H9 (cell line): Measurements from ENCODE around the gene IL31. TPM values are rescaled to one million over a fixed set of nuclear protein-coding genes. Genes with fewer than 3 reads are reported as not detected.

ENCODE experiments used
- DNase-seq: peaks from one replicate; pipeline ENCODE4 v3.0.0-alpha.2; 2017
- H2AFZ ChIP-seq: one replicate; pipeline ENCODE4 v1.6.1; 2013; ENCODE audit warnings: mild to moderate bottlenecking, low read length, control low read depth, moderate library complexity
- H2AK5ac ChIP-seq: 2 replicates; pipeline ENCODE4 v1.6.1; 2013; ENCODE audit warnings: low read length, control low read depth, mixed read lengths; ENCODE audit not compliant: insufficient read length
- H2BK120ac ChIP-seq: one replicate; pipeline ENCODE4 v1.6.1; 2013; ENCODE audit warnings: low read depth, mild to moderate bottlenecking, low read length, control low read depth, inconsistent platforms; ENCODE audit not compliant: poor library complexity, severe bottlenecking
- H2BK12ac ChIP-seq: 2 replicates; pipeline ENCODE4 v1.6.1; 2013; ENCODE audit warnings: low read length, control low read depth, mixed read lengths, low read depth; ENCODE audit not compliant: insufficient read length
- H2BK15ac ChIP-seq: 2 replicates; pipeline ENCODE4 v1.6.1; 2013; ENCODE audit warnings: low read depth, low read length, control low read depth
- H2BK20ac ChIP-seq: one replicate; pipeline ENCODE4 v1.6.1; 2013; ENCODE audit warnings: low read depth, mild to moderate bottlenecking, low read length, control low read depth, inconsistent platforms; ENCODE audit not compliant: poor library complexity, severe bottlenecking
- H2BK5ac ChIP-seq: 2 replicates; pipeline ENCODE4 v1.6.1; 2013; ENCODE audit warnings: low read length, control low read depth, mixed read lengths; ENCODE audit not compliant: insufficient read length
- H3K14ac ChIP-seq: 2 replicates; pipeline ENCODE4 v1.6.1; 2013; ENCODE audit warnings: low read length, control low read depth; ENCODE audit not compliant: insufficient read depth
- H3K18ac ChIP-seq: 2 replicates; pipeline ENCODE4 v1.6.1; 2013; ENCODE audit warnings: low read depth, mild to moderate bottlenecking, mixed read lengths, low read length, control low read depth; ENCODE audit not compliant: insufficient read length
- H3K23ac ChIP-seq: 2 replicates; pipeline ENCODE4 v1.6.1; 2013; ENCODE audit warnings: low read length, control low read depth, mixed read lengths, low read depth; ENCODE audit not compliant: insufficient read length
- H3K23me2 ChIP-seq: 2 replicates; pipeline ENCODE4 v1.6.1; 2013; ENCODE audit warnings: low read depth, mild to moderate bottlenecking, mixed read lengths, low read length, control low read depth; ENCODE audit not compliant: insufficient read length, poor library complexity, severe bottlenecking
- H3K27ac ChIP-seq: 2 replicates; pipeline ENCODE4 v1.5.1; 2013; ENCODE audit warnings: low read length, control low read depth, mixed read lengths, low read depth; ENCODE audit not compliant: insufficient read length
- H3K27me3 ChIP-seq: 2 replicates; pipeline ENCODE4 v1.6.1; 2013; ENCODE audit warnings: low read length, control low read depth, inconsistent platforms; ENCODE audit not compliant: insufficient read depth
- H3K4ac ChIP-seq: 2 replicates; pipeline ENCODE4 v1.6.1; 2013; ENCODE audit warnings: low read depth, mild to moderate bottlenecking, control low read depth, inconsistent platforms, low read length, moderate library complexity
- H3K4me1 ChIP-seq: 2 replicates; pipeline ENCODE4 v1.6.1; 2013; ENCODE audit warnings: low read length, control low read depth, inconsistent platforms; ENCODE audit not compliant: insufficient read depth
- H3K4me2 ChIP-seq: 2 replicates; pipeline ENCODE4 v1.6.1; 2013; ENCODE audit warnings: low read length, control low read depth, mixed read lengths; ENCODE audit not compliant: insufficient read length, insufficient read depth
- H3K56ac ChIP-seq: 2 replicates; pipeline ENCODE4 v1.6.1; 2013; ENCODE audit warnings: low read depth, mild to moderate bottlenecking, mixed read lengths, low read length, control low read depth; ENCODE audit not compliant: insufficient read length
- H3K79me1 ChIP-seq: 2 replicates; pipeline ENCODE4 v1.6.1; 2013; ENCODE audit warnings: low read depth, mild to moderate bottlenecking, moderate library complexity, low read length, control low read depth, inconsistent platforms; ENCODE audit not compliant: insufficient read depth, poor library complexity, severe bottlenecking
- H3K79me2 ChIP-seq: 2 replicates; pipeline ENCODE4 v1.6.1; 2013; ENCODE audit warnings: low read length, control low read depth, inconsistent platforms; ENCODE audit not compliant: insufficient read depth
- H3K9ac ChIP-seq: 2 replicates; pipeline ENCODE4 v1.6.1; 2013; ENCODE audit warnings: low read length, control low read depth, mixed read lengths; ENCODE audit not compliant: insufficient read length; ENCODE audit errors: extremely low read depth
- H3K9me3 ChIP-seq: one replicate; pipeline ENCODE4 v1.6.1; 2013; ENCODE audit warnings: low read depth, low read length, inconsistent platforms; ENCODE audit not compliant: control insufficient read depth
- H3T11ph ChIP-seq: one replicate; pipeline ENCODE4 v1.6.1; 2013; ENCODE audit warnings: mild to moderate bottlenecking, low read length, control low read depth, inconsistent platforms
- H4K20me1 ChIP-seq: one replicate; pipeline ENCODE4 v1.6.1; 2013; ENCODE audit not compliant: control insufficient read depth, insufficient read length, insufficient read depth
- H4K5ac ChIP-seq: 2 replicates; pipeline ENCODE4 v1.6.1; 2013; ENCODE audit warnings: low read depth, mild to moderate bottlenecking, mixed read lengths, low read length, control low read depth; ENCODE audit not compliant: insufficient read length
- H4K8ac ChIP-seq: replicated peaks from 2 replicates; pipeline ENCODE4 v1.6.1; 2013; ENCODE audit warnings: low read length, control low read depth, mixed read lengths, low read depth; ENCODE audit not compliant: insufficient read length
- H4K91ac ChIP-seq: 2 replicates; pipeline ENCODE4 v1.6.1; 2013; ENCODE audit warnings: low read depth, mild to moderate bottlenecking, moderate library complexity, mixed read lengths, low read length, control low read depth; ENCODE audit not compliant: insufficient read length
- H3K27ac Mint-ChIP-seq, 3 experiments: 2 replicates in 2 of 3; 3 replicates in 1 of 3; pipeline ENCODE4 v1.8.0; 2020 to 2021; ENCODE audit warnings: mixed read lengths in 3 of 3, mild to moderate bottlenecking in 1 of 3, moderate library complexity in 1 of 3
- H3K27me3 Mint-ChIP-seq: 2 replicates; pipeline ENCODE4 v1.8.0; 2021; ENCODE audit warnings: low read depth, mild to moderate bottlenecking, moderate library complexity, mixed read lengths
- H3K36me3 Mint-ChIP-seq, 3 experiments: 2 replicates in 2 of 3; 3 replicates in 1 of 3; pipeline ENCODE4 v1.8.0; 2020 to 2021; ENCODE audit warnings: low read depth in 3 of 3, mixed read lengths in 3 of 3; ENCODE audit not compliant: insufficient read depth in 1 of 3
- H3K4me1 Mint-ChIP-seq, 2 experiments: 2 replicates each; pipeline ENCODE4 v1.8.0; 2020; ENCODE audit warnings: mixed read lengths in 2 of 2
- H3K4me3 Mint-ChIP-seq, 2 experiments: 2 replicates in 1 of 2; 3 replicates in 1 of 2; pipeline ENCODE4 v1.8.0; 2020 to 2021; ENCODE audit warnings: mild to moderate bottlenecking in 2 of 2, mixed read lengths in 2 of 2, moderate library complexity in 1 of 2
- H3K9me3 Mint-ChIP-seq, 2 experiments: 2 replicates in 1 of 2; 3 replicates in 1 of 2; pipeline ENCODE4 v1.8.0; 2020; ENCODE audit warnings: mild to moderate bottlenecking in 2 of 2, mixed read lengths in 2 of 2, moderate library complexity in 1 of 2
- CTCF ChIP-seq: fragments of 200-600 bp; sonication (generic); conservative IDR thresholded peaks from 3 replicates; pipeline ENCODE4 v1.8.0; 2021; ENCODE audit warnings: antibody characterized with exemption, mild to moderate bottlenecking
- WGBS: extraction: QIAGEN DNeasy Blood & Tissue Kit; methylation state at CpG from one replicate; pipeline ENCODE4 v1.1.7; 2013; ENCODE audit warnings: missing lambda C conversion rate, low lambda C conversion rate, mixed read lengths; ENCODE audit not compliant: insufficient read length; ENCODE audit errors: extremely low coverage; 5-methylcytosine and 5-hydroxymethylcytosine counted together
- total RNA-seq: library from RNA; stranded (reverse); gene quantifications from 2 replicates; pipeline ENCODE4 v1.2.1, GENCODE V29; 2021

The IL31 gene
- total RNA-seq, 1 experiment from 2014 or later = not detected

- H2AK5ac ChIP-seq = no peak overlapping the region
- H2BK5ac ChIP-seq = no peak overlapping the region
- no peaks in the 10 kb centered on the region for H3K79me1 ChIP-seq
- H4K5ac ChIP-seq = no peak overlapping the region
- H2BK15ac ChIP-seq = no peak overlapping the region
- H3K27me3 ChIP-seq = no peaks in the 10 kb centered on the region
- H2BK20ac ChIP-seq = no peak overlapping the region
- H3K4me1 ChIP-seq = peaks cover 2% of the 10 kb centered on the region
- no peaks in the 10 kb centered on the region; a peak in 1 of 7 replicates for H3K36me3 Mint-ChIP-seq
- no peak overlapping the region for H3K27ac ChIP-seq
- peaks cover 8% of the 10 kb centered on the region; the same call in 1 of the 2 replicates for H3K27me3 Mint-ChIP-seq
- no peak overlapping the region for H2BK120ac ChIP-seq
- DNase-seq = no peak
- H3K4me3 Mint-ChIP-seq = no peak overlapping the region
- no peak overlapping the region for H4K91ac ChIP-seq
- H3K9me3 ChIP-seq = no peaks in the 10 kb centered on the region
- no peak overlapping the region for H3K56ac ChIP-seq
- no peaks in the 10 kb centered on the region for H3K79me2 ChIP-seq
- no peak overlapping the region for H3K14ac ChIP-seq
- no peak overlapping the region for H3K4ac ChIP-seq
- no peak overlapping the region for H3K4me2 ChIP-seq
- H3K23ac ChIP-seq = no peak overlapping the region
- H4K20me1 ChIP-seq = no peaks in the 10 kb centered on the region
- no peak overlapping the region for H4K8ac ChIP-seq
- WGBS = no CpG with 5 or more reads among the region's 1 CpG
- H3K27ac Mint-ChIP-seq = no peak overlapping the region; a peak in 1 of 7 replicates
- H2AFZ ChIP-seq = no peak overlapping the region
- no peak overlapping the region for H3K9ac ChIP-seq
- H3K18ac ChIP-seq = no peak overlapping the region
- peaks cover 3 to 8% of the 10 kb centered on the region in 2 experiments; a peak in 3 of 4 replicates for H3K4me1 Mint-ChIP-seq
- H3K23me2 ChIP-seq = no peaks in the 10 kb centered on the region
- H3K9me3 Mint-ChIP-seq = peaks cover 4 to 10% of the 10 kb centered on the region in 2 experiments
- H2BK12ac ChIP-seq = no peak overlapping the region
- H3T11ph ChIP-seq = no peak overlapping the region
- no peak for TF ChIP-seq CTCF
Measured at GRCh38 chr12:122194804-122195203, 20.8 kb upstream of the IL31 start.
